AG04450 (cell line): Measurements from ENCODE around the gene ISL2. TPM values are rescaled to one million over a fixed set of nuclear protein-coding genes. Genes with fewer than 3 reads are reported as not detected.
"Not testable (repeated sequence)": the region's sequence is repeated elsewhere in the genome, so short reads cannot be mapped to it uniquely, and the experiment has no call there.

ENCODE experiments used
- CTCF ChIA-PET: fragments of 300-600, 350-600 bp; formaldehyde crosslinking; extraction: SDS; loops from one replicate; lab custom pipeline; 2022; ENCODE audit warnings: antibody characterized with exemption, inconsistent platforms; lab: Charles Lee
- POLR2A ChIA-PET: fragments of 350-600 bp; formaldehyde crosslinking; extraction: SDS; loops from one replicate; lab custom pipeline; 2021; ENCODE audit warnings: antibody characterized with exemption, inconsistent platforms; lab: Yijun Ruan, JAX
- DNase-seq: peaks from one replicate; pipeline ENCODE4 v3.0.0-alpha.2; 2011; ENCODE audit warnings: low read depth, low spot score
- H3K27ac ChIP-seq: one replicate; pipeline ENCODE4 v1.5.1; 2012; ENCODE audit warnings: low read depth, low read length, control low read depth
- H3K27me3 ChIP-seq: one replicate; pipeline ENCODE4 v1.6.0; 2012; ENCODE audit warnings: low read length; ENCODE audit not compliant: control insufficient read depth, insufficient read depth
- H3K4me3 ChIP-seq: 2 replicates; pipeline ENCODE4 v1.5.1; 2011; ENCODE audit warnings: mild to moderate bottlenecking, low read depth, low read length, control low read depth
- H3K9me3 ChIP-seq: 2 replicates; pipeline ENCODE4 v1.5.1; 2012; ENCODE audit warnings: low read length; ENCODE audit not compliant: control insufficient read depth, insufficient read depth
- CTCF ChIP-seq: IDR thresholded peaks from 2 replicates; pipeline ENCODE4 v1.5.1; 2011; ENCODE audit warnings: low read depth, low read length, control low read depth, inconsistent platforms
- polyA minus RNA-seq: library from RNA; depleted of rRNA, polyadenylated mRNA; stranded (reverse); fragments of >200 nt; gene quantifications from 2 replicates; pipeline ENCODE4 v1.2.3, GENCODE V29; 2011; rRNA and poly(A)+ RNA removed
- polyA plus RNA-seq: library from polyadenylated mRNA; depleted of rRNA; stranded (reverse); fragments of >200 nt; gene quantifications from 2 replicates; pipeline ENCODE4 v1.2.3, GENCODE V29; 2011; rRNA removed

Gene ISL2
- 0.82 and 0.83 TPM in 2 replicates for polyA plus RNA-seq
- polyA minus RNA-seq, result 1.2 and 1.3 TPM in 2 replicates

DNA sequence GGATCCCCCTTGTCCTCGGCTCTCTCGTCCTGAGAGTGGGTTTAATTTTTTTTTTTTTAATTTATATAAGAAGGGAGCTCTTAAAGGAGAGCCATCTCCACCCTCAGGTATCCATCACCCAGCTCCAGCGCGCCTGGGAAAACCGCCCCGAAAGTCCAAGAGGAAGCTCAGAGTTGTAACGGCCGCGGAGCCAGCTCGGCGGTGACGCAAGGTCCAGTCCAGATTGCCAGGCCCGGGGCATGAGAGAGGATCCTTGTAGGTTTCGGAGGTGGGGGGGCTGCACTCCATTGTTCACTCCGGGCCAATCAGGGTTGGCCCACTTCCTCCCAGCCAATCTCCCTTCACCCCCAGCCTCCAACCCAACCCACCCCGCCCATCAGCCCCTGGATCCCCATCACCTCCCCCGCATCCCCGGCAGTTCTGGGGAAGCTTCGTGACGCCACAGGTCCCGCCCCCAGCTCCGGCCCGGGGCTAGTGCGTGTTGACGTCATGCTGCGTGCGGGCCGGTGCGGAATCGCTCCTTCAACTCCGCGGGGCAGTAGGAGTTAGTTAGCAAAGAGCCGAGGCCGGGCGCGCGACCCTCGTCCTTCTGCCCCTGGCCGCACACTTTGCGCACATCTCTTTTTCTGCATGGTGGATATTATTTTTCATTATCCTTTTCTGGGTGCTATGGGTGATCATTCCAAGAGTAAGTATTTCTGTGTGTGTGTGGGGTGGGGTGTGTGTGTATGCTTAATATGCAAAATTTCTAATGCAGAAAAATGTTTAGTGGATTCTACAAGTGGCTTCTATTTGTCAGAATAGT is at the start of gene ISL2:
Gene ISL2, plus strand, starts transcription at position 520 of the 805 bp plus-strand sequence. Its CDS starts 111 bp downstream, at position 631.
- peak within 1 kb of the TSS; percentile 97 for H3K27ac ChIP-seq
- H3K9me3 ChIP-seq, result peaks cover 21% of the 10 kb centered on the region
- H3K27me3 ChIP-seq, result peaks cover 48% of the 10 kb centered on the region
- ChIA-PET CTCF (interaction anchor here (0.6 to 1.8 kb wide), 6 partner anchors 50 to 531 kb away, joined by 4 to 8 read pairs (median 4); no protein-coding TSS in a partner anchor), POLR2A (interaction anchor here (0.6 to 2.0 kb wide), 8 partner anchors 9 to 229 kb away, joined by 3 to 10 read pairs (median 4); partner anchors contain the start of gene ETFA)
- DNase-seq, result peak; percentile 92
- TF ChIP-seq CTCF, result no peak
- H3K4me3 ChIP-seq, result peak within 1 kb of the TSS; percentile 63

- Histone ChIP-seq H3K9me3 (no peaks in the 10 kb centered on the region), H3K27me3 (no peaks in the 10 kb centered on the region), H3K4me3 (no peak overlapping the region), H3K27ac (no peak overlapping the region)
- POLR2A ChIA-PET, result no interaction called here
- TF ChIP-seq CTCF, result no peak
- CTCF ChIA-PET, result interaction anchor here (0.5 to 1.0 kb wide), 4 partner anchors 14 to 99 kb away, joined by 3 to 6 read pairs (median 3); no protein-coding TSS in a partner anchor
- no peak for DNase-seq
These were observed 47.0 kb upstream of the ISL2 start for GRCh38 chr15:76289582-76289981.

- no peak overlapping the region for H3K27ac ChIP-seq
- POLR2A ChIA-PET, result no interaction called here
These were observed 43.2 kb upstream of the ISL2 start for GRCh38 chr15:76293361-76293760.

DNA sequence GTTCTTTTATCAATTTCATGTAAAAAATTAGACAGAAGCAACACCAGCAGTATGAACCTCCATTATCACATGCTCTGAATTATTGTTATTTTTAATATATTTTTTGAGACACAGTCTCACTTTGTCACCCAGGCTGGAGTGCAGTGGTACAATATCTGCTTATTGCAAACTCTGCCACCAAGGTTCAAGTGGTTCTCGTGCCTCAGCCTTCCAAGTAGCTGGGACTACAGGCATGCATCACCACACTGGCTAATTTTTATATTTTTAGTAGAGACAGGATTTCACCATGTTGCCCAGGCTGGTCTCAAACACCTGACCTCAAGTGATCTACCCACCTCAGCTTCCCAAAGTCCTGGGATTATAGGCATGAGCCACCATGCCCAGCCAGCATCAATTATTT is 42.1 kb upstream of the ISL2 start:
- CTCF ChIA-PET, result interaction anchor here (1.2 to 1.9 kb wide), 3 partner anchors 9 to 571 kb away, joined by 3 to 5 read pairs (median 3); no protein-coding TSS in a partner anchor
- H3K27me3 ChIP-seq, POLR2A ChIA-PET, H3K4me3 ChIP-seq, H3K27ac ChIP-seq, H3K9me3 ChIP-seq, DNase-seq: not testable (repeated sequence)

More at GRCh38 chr15:76293361-76293760, 43.2 kb upstream of the ISL2 start:
- DNase-seq, result no peak
- CTCF ChIA-PET, result interaction anchor here (1.4 kb wide), 1 partner anchor 573 kb away, joined by 3 read pairs; no protein-coding TSS in a partner anchor
- no peak for TF ChIP-seq CTCF
- no peaks in the 10 kb centered on the region for H3K27me3 ChIP-seq
- no peaks in the 10 kb centered on the region for H3K9me3 ChIP-seq
- no peak overlapping the region for H3K4me3 ChIP-seq

DNA sequence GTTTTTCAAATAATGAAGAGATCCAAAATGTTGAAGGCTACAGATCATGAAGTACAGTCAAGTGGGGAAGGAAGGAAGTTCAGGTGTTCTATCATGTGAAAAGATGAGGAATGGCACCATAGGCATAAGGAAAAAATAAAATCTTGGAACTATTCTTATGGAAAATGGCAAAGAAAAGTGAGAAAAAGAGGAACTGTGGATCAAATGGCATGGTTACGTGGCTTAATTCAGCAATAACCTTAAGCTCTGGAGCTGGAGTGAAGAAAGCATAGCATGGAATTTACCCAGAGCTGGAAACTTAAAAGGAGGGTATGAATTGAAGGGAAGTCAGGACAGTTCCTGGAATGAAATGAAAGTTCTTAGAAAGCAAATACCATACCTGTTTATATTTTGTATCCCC is 39.7 kb upstream of the ISL2 start:
- no peak for DNase-seq
- TF ChIP-seq CTCF, result no peak
- no peaks in the 10 kb centered on the region for H3K27me3 ChIP-seq
- H3K4me3 ChIP-seq, result no peak overlapping the region
- H3K9me3 ChIP-seq, result no peaks in the 10 kb centered on the region
- ChIA-PET POLR2A (no interaction called here), CTCF (no interaction called here)
- no peak overlapping the region for H3K27ac ChIP-seq

GRCh38 chr15:76297951-76298350 is 38.6 kb upstream of the ISL2 start:
- H3K27ac ChIP-seq, DNase-seq, H3K9me3 ChIP-seq, CTCF ChIA-PET, H3K27me3 ChIP-seq, H3K4me3 ChIP-seq: not testable (repeated sequence)
- POLR2A ChIA-PET, result interaction anchor here (1.1 kb wide), 1 partner anchor 15 kb away, joined by 3 read pairs; no protein-coding TSS in a partner anchor
